Body of pancreas (tissue), 4 donors: ENCODE data around the gene ABCB9.

Experiments
- CTCF ChIP-seq, 7 experiments: fragments of 450-650 bp in 4 of 7; fragments of 200-600 bp in 3 of 7; sonication (generic) in 3 of 7; IDR thresholded peaks; one replicate each; pipeline ENCODE4 v1.5.1; 2016 to 2019; ENCODE audit warnings: antibody characterized with exemption in 7 of 7
- POLR2A ChIP-seq, 3 donors: fragments of 450-650 bp; IDR thresholded peaks; one replicate each; pipeline ENCODE4 v1.6.1; 2016; ENCODE audit warnings: antibody characterized with exemption in 3 of 3, mild to moderate bottlenecking in 2 of 3

GRCh38 chr12:122961531-122962329 lies 4.5 kb downstream of the ABCB9 start:
- TF ChIP-seq CTCF (IDR thresholded peaks at IDR 0.05) (no peak), POLR2A (IDR thresholded peaks at IDR 0.05) (no peak)
